NCI-H1436 (cell line): ENCODE results near the gene MT2A.
"Not testable (repeated sequence)": the region's sequence is repeated elsewhere in the genome, so short reads cannot be mapped to it uniquely, and the experiment has no call there.

Experiments used
- DNase-seq: peaks from one replicate; lab custom pipeline; 2025; lab: John Stamatoyannopoulos, UW

The MT2A gene

DNA sequence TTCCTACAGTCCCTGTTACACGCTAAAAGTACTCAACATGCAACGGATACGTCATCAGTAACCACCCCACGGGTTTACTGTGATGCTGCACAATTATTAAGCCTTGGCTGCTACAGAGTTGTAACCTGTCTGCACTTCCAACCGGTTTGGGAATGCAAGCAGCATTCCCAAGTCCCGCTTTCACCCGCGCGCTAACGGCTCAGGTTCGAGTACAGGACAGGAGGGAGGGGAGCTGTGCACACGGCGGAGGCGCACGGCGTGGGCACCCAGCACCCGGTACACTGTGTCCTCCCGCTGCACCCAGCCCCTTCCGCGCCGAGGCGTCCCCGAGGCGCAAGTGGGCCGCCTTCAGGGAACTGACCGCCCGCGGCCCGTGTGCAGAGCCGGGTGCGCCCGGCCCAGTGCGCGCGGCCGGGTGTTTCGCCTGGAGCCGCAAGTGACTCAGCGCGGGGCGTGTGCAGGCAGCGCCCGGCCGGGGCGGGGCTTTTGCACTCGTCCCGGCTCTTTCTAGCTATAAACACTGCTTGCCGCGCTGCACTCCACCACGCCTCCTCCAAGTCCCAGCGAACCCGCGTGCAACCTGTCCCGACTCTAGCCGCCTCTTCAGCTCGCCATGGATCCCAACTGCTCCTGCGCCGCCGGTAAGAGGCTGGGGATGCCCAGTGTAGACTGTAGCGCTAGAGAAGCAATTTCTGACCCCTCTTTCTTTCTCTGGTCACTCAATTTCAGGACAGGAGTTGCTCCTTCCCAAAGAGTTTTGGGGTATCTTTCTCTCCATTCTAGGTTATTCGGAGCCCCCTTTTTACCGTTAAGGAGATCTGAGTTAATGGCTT, at the start of gene MT2A:
Gene MT2A, plus strand, starts transcription at position 542 of the 833 bp plus-strand sequence. Its CDS starts 72 bp downstream, at position 614.
- peak; percentile 81 for DNase-seq

DNA sequence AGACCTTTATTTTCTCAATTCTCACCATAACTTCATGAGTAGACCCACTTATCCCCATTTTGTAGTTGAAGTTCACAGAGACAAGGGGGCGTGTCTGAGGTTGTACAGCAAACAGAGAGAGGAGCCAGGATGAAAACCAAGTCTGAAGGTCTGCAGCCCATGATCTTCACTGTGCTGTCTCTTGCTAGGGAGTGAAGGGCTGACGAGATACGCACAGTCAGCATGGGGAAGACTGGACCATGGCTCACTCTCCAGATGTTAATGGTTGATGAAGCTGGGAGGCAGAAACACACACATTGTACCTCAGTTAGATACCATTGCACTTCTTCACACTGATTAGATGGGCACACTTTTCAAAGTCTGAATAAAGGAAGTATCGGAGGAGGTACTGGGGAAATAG, 49.3 kb upstream of the MT2A start:
- DNase-seq = no peak

DNA sequence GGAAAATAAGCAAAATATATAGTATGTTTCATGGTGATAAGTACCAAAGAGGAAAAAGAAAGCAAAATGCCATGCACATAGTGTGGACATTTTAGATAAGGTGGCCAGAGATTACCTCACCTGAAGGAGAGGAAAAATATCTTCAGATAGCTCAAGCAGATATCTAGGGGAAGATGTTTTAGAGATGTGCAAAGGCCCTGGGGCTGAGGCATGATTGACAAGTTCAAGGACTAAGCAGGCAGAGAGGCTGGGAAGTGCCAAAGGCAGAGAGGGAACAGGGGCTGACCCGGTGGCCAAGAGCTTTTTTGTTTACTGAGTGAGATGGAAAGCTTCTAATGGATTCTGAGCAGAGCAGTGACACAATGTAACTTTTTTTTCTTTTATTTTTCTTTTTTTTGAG, 47.9 kb upstream of the MT2A start:
- DNase-seq = no peak

DNA sequence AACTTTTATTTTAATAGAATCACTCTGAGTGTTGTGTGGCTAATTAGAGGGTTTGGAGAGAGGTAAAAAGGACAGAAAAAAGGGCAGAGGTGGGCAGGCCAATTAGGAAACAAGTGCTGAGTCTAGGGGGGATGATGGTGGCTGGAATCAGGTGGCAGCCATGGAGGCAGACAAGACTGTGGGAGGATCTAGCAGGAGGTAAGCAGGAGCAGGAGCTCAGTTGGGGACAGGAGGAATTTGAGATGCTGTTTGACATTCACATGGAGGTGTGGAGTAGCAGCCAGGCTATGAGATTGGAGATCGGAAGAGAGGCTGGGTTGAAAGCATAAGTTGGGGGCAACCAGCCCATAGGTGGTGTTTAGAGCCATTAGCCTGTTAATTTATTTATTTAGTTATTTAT, 47.3 kb upstream of the MT2A start:
- DNase-seq = no peak

DNA sequence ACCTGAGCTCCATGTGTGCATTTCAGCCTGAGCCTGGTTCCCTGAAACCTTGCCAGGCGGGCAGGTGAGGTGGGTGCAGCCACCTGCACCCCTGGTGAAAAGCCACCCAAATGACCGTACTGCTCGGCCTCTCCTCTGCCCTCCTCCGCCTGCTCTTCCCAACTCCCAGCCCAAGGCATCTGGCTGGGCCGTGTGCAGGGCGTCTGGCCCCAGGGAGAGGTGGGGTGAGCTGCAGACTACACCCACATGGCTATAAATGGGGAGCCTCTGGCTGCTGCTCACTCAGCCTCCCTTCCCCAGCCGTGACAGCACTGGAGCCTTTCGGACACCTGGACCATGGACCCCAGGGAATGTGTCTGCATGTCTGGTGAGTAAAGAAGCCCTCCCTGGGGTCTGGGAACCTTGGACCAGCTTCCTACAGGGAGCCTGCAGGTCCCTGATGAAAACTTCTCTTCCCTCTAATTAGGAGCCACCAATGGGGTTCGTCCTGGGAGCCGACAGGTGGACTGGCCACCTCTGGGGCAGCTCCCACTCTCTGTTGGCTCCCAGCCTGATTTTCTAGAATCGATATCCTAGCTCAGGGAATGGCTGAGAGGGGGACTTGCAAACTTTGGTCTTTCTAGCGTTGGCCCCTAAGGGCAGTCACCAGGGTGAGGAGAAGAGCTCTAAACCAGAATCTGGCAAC, 43.4 kb upstream of the MT2A start, which contains the start of gene MT4:
Gene MT4, plus strand, starts transcription at position 281 of the 685 bp plus-strand sequence. Its CDS starts 56 bp downstream, at position 337.
- no peak for DNase-seq

DNA sequence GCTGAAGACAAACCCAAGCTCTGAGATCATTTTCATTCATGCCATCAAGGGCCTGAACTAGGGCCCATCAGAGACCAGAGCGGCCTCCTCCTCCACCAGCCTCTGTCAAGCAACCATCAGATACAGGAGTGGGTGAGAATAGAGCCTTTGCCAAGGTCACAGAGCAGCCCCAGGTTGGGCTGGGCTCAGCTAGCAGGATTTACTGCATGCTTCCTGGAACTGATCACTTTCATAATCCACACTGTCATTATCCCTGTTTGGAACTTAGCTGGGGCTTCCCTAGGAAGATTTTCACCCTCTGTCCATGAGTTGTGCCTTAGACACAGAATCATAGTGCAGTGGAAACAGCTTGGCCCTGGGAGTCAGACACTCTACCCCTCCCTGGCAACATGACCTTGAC, 38.4 kb upstream of the MT2A start:
- DNase-seq = no peak

DNA sequence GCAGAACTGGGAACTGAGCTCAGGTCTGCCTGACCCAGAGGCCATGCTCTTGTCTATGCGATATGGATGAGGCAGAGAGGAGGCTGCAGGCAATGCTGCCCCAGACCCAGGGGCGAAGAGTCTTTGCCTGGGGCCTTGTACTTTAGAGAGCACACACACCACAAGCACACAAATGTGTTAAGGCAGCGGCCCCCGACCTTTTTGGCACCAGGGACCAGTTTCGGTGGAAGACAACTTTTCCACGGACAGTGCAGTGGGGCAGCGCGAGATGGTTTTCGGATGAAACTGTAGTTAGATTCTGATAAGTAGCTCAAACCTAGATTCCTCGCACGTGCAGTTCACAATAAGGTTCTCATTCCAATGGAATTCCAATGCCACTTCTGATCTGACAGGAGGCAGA, 36.9 kb upstream of the MT2A start:
- no peak for DNase-seq

DNA sequence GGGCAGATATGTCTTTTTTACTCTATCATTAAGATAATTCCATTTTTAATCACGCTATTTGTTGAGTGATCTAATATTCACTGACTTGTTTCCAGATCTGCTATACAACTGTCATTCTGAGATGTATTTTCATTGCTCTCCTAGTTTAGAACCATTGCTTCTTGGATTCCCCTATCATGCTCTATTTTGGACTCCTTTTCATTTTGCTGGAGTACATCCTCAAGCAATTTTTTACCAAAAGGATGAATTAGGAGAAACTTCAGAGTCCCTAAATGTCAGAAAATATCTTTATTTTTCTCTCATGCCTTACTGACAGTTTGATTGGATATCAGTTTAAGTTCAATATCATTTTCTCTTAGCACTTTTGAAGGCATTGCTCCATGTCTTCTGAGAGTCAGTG, 33.8 kb upstream of the MT2A start:
- no peak for DNase-seq

DNA sequence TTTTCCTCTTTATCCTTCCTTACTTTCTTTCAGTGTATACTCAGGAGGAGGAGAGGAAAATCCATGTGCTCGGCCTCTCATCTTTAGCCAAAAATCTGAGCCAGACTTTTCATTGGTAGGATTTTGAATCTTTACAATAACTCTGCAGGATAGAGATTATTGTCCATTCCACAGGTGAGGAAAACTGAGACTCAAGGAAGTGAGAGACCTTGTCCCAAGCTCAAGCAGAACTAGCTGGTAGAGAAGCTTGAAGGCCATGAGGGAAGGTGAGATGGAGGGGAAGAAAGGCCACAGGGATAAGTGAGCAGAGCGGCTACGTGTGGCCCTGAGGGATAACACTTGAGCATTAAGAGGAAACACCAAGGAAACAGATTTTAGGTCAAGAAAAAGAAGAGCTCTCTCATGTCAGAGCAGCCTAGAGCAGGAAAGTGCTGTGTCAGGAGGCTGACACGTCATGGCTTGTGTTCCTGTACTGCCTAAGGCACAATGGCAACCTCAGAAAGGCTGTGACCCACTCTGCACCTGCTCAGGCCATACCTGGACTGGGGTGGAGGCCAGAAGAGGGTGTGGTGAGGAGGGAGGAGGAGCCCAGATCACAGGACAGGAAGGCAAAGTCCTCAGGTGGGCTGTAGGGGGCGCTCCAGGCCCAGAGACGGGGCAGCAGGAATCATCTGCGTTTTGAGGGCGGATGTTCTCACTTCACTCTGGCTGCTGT, 31.6 kb upstream of the MT2A start:
- no peak for DNase-seq

DNA sequence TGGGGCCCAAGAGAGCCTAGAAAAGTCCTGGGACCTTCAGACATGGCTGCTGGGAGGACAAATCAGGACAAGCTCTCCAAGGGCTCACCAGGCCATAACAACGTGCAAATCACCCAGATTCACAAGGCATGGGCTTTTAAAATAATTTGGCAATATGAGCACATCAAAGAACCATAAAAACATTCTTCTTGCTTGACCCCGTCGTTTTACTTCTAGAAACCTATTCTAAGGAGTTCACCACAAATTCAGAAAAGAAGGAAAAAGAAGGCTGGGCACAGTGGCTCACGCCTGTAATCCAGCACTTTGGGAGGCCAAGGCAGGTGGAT, 31.1 kb upstream of the MT2A start:
- DNase-seq = no peak

DNA sequence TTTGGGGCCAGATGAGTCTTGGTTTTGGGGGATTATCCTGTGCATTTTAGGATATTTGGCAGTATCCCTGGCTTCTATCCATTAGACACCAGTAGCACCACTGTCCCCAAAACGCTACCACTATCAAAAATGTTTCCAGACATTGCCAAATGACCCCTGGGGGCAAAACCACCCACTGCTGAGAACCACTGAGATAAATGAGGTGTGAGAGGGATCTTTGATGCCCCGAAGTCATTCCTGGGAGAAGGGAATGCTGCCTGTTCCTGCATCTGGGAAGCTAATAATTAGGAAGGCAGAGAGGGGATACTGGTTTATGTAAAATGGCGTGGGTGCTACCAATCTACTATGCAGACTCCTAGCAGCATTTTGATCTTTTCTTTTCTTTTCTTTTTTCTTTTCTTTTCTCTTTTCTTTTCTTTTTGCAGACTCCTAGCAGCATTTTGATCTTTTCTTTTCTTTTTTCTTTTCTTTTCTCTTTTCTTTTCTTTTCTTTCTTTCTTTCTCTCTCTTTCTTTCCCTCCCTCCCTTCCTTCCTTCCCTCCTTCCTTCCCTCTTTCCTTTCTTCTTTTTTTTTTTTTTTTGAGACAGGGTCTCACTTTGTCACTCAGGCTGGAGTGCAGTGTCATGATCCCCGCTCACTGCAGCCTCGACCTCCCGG, 27.9 kb upstream of the MT2A start:
- no peak for DNase-seq

DNA sequence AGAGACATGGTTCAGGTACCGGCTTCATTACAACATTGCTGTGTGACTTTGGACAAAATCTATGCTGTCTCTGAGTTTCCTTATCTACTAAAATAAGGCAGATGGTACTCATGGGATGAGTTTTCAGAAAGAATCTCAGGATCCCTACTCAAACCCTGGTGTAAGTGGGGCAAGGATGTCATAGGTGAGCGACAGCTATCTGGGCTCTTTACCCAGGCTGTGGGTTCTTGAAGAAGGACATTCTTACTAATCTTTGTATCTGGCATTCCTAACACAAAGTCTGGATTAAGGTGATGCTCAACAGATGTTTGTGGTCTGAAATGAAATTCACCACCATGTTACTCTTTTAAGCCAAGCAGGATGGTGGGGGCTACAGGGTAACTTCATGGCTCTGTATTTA, 25.5 kb upstream of the MT2A start:
- DNase-seq = not testable (repeated sequence)

DNA sequence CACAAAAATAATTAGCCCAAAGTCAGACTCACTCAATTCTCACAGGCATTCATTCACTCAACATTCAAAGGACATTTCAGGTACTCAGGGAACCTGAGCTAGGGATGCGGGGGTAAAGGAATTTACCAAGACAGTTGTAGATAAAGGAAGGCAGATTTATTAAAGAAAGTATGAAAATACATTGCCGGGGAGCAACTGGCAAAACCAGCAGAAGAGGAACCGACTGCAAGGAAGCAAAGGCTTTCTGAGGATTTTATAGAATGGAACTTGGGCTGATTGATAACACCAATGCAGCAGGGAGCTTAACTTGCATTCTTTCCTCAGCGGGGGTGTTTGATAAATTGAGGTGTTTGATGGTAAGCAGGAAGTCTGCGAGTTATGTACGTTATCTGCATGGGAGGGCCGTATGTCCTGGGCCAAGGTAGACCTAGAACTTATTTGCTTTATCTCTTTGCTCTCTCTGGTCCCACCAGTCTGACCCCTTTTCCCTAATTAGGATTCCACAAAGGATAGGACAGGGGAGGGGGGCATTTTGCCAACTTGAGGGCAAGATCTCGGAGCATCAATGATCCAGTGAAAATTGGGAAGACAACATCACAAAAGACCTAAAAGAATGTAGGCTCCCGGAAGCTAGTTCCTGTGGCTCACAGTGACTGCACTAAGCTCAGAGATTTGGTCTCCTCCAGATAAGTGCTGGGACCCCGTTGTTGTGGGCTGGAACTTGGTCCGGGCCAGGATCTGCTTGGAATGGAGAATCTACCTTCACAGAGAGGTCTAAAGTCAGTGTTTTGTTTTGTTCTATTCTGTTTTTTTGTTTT, 24.8 kb upstream of the MT2A start:
- no peak for DNase-seq

DNA sequence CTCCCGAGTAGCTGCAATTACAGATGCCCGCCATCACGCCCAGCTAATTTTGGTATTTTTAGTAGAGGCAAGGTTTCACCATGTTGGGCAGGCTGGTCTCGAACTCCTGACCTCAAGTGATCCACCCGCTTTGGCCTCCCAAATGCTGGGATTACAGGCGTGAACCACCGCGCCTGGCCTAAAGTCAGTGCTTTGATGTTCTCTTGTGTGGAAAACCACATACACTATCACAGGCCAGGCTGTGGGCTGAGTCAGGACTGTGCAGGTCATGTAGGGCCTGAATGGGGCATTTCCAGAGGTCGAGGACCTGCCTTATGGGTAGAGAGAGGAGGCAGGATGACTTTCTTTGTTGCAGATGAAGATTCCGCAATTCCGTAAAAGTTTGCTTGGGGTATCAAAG, 24.1 kb upstream of the MT2A start:
- no peak for DNase-seq

DNA sequence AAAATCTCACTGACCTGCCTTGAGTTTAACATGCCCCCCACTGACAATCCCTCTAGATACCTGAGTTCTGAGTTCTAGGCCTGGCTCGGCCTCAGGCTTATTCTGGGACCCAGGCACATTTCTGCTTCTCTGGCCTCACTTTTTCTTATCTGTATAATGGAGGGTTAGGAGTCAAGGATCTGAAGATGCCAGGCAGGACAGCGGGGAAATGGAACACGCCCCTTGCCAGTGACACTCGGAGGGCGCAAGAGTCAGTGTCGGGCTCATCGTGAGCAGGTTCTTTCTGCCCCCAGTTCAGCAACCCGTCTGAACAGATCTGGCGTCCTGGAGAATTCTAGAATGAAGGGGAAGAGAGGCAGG, 19.6 kb upstream of the MT2A start:
- DNase-seq = no peak

DNA sequence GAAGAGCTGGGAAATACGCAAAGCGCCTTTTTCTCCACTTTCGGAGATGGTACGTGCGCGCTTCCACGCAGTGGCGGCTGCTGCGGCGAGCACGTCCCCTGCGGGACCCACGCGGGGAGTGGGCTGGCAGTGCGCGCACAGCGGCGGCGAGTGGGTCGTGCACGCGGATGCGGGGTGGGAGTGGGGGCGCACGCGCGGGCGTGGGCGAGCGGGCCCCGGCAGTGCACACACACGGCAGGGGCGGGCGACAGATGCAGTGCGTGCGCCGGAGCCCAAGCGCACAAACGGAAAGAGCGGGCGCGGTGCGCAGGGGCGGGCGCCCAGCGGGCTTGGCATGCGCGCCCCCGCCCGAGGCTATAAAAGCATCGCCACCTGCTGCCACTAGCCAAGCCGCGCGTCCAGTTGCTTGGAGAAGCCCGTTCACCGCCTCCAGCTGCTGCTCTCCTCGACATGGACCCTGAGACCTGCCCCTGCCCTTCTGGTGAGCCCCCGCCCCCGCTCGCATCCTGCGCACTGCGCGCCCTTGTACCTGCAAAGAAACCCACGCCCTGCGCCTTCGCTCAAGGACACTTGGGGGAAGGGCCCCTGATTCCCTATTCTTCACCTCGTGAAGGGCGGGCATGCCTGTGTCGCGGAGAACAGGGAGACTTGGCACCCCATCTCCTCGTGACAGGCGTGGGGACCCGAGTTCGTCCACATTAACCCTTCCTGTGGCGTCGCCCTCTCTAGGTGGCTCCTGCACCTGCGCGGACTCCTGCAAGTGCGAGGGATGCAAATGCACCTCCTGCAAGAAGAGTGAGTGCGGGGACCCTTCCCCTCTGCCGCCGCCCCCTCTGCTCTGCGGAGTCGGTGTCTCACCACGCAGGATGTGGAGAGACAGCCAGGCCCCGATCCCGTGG, 19.0 kb upstream of the MT2A start, which contains the start of gene MT3:
Gene MT3, plus strand, starts transcription at position 388 of the 899 bp plus-strand sequence. Its CDS starts 63 bp downstream, at position 451.
- peak; percentile 16 for DNase-seq

DNA sequence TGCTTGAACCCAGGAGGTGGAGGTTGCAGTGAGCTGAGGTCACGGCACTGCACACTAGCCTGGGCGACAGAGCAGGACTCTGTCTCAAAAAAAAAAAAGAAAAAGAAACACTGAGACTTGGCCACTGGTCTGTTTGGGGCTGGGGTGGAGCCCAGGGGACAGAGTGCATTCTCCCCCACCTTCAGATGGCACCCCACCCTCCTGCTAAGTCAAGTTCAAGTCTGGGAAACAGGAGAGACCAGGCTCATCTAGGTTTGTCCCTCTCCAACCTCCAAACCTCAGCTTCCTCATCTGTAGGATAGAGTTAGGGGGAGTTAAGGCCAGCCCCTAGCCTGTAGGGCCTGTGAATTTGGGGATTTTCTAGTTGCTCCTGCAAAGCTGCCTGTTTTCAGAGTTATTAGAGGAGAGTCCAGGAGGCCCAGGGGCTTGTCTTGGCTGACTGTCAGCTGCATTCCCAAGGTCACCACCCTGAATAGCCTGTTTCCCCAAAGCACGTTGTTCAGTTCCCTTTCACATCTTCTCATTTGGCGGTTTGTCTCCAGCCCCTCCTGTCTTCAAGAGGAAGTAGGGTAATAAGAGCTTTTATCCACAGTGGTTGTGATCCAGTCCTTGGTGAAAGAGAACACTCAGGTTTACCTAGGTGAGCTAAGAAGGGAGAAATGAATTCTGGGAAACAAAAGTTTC, 16.9 kb upstream of the MT2A start:
- DNase-seq = no peak

DNA sequence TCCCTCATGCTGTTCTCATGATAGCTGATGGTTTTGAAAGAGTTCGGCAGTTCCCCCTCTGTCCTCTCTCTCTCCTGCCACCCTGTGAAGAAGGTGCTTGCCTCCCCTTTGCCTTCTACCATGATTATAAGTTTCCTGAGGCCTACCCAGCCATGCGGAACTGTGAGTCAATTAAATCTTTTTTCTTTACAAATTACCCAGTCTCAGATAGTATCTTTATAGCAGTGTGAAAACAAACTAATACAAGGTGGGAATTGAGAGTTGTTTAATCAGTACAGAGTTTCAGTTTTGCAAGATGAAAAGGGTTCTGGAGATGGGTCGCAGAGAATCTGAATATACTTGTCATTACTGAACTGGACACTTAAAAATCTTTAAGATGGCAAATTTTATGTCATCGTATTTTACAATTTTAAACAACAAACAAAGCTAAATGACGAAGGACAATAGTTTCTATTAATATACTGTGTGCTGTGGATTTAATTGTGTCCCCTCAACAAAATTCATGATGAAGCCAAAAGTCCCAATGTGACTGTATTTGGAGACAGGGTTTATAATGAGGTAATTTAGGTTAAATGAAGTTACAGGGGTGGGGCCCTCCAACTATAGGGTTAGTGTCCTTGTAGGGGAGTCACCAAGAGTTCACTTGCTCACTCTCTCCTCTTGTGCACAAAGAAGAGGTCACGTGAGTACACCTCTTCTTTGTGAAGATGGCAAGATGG, 14.7 kb upstream of the MT2A start:
- DNase-seq = no peak

DNA sequence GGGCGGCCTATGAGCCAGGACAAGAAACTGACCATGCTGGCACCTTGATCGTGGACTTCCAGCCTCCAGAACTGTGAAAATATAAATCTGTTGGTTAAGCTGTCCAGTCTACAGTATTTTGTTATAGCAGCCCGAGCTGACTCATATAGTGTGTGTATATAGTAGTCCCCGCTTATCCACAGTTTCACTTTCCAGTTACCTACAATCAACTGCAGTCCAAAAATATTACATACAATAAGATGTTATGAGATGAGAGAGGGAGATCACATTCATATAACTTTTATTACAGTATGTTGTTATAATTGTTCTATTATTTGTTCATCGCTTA, 14.1 kb upstream of the MT2A start:
- no peak for DNase-seq
